Erythroblast (primary cell): ENCODE measurements around the gene DBN1.

ENCODE experiments used
- GATA1 ChIP-seq: IDR thresholded peaks from 2 replicates; pipeline ENCODE4 v1.6.1; 2011; ENCODE audit warnings: low read depth, mild to moderate bottlenecking, control low read depth, low read length, moderate library complexity
- POLR2A ChIP-seq: IDR thresholded peaks from 2 replicates; pipeline ENCODE4 v1.6.1; 2011; ENCODE audit warnings: mild to moderate bottlenecking, low read length

- TF ChIP-seq POLR2A (no peak), GATA1 (no peak)
Observed at GRCh38 chr5:177456976-177457851, 16.2 kb downstream of the DBN1 start.
